ENCODE data around the gene SULT1B1. TPM values are rescaled to one million over a fixed set of nuclear protein-coding genes. Genes with fewer than 3 reads are reported as not detected.

Gene SULT1B1
- total RNA-seq, 2 donors from 2014 or later, result 1.8 to 4.0 TPM

- intact Hi-C loops (cut with DNase I), result no loop called here
- Histone ChIP-seq H3K4me3 (no peak overlapping the region), H3K36me3 (replicated peaks in 1 of 2; ENCODE audit: insufficient read depth in 1 of 2, low read depth in 2 of 2) (no peaks in the 10 kb centered on the region), H3K4me1 (no peaks in the 10 kb centered on the region), H3K27ac (no peak overlapping the region), H3K27me3 (no peaks in the 10 kb centered on the region), H3K9me3 (no peaks in the 10 kb centered on the region)
- DNase-seq (no peak), ATAC-seq (no peak)
- WGBS, 2 donors, result 79 to 84% methylated on average over 4 of the region's 4 CpGs
- TF ChIP-seq POLR2A (IDR thresholded peaks at IDR 0.05) (no peak), CTCF (IDR thresholded peaks at IDR 0.05) (no peak)
Measured at GRCh38 chr4:69701696-69702095, 58.7 kb downstream of the SULT1B1 start.

GRCh38 chr4:69697536-69698242, 62.7 kb downstream of the SULT1B1 start:
- intact Hi-C loops (cut with DNase I), result loop anchor here (5.0 to 10.0 kb wide), 2 partner anchors 185 to 807 kb away; no protein-coding TSS in a partner anchor
- TF ChIP-seq CTCF (IDR thresholded peaks at IDR 0.05), result no peak
- no peak for TF ChIP-seq POLR2A (IDR thresholded peaks at IDR 0.05)
- H3K27ac ChIP-seq, result no peak overlapping the region
- no peaks in the 10 kb centered on the region for H3K4me1 ChIP-seq
- H3K27me3 ChIP-seq, result no peaks in the 10 kb centered on the region
- WGBS, 2 donors, result 79 to 84% methylated on average over 1 of the region's 1 CpG
- ATAC-seq (no peak), DNase-seq (no peak)
- H3K9me3 ChIP-seq, result no peaks in the 10 kb centered on the region
- no peaks in the 10 kb centered on the region for H3K36me3 ChIP-seq (replicated peaks in 1 of 2; ENCODE audit: insufficient read depth in 1 of 2, low read depth in 2 of 2)
- no peak overlapping the region for H3K4me3 ChIP-seq

- Histone ChIP-seq H3K9me3 (no peaks in the 10 kb centered on the region), H3K27me3 (no peaks in the 10 kb centered on the region), H3K36me3 (replicated peaks in 1 of 2; ENCODE audit: insufficient read depth in 1 of 2, low read depth in 2 of 2) (no peaks in the 10 kb centered on the region), H3K4me3 (no peak overlapping the region), H3K27ac (no peak overlapping the region), H3K4me1 (no peaks in the 10 kb centered on the region)
- intact Hi-C loops (cut with DNase I), result no loop called here
- DNase-seq (peak in 1 of 4 donors; percentile 13), ATAC-seq (peak; percentile 75)
- WGBS, 2 donors, result 0% methylated on average over 1 of the region's 1 CpG
- TF ChIP-seq POLR2A (IDR thresholded peaks at IDR 0.05), result no peak
- TF ChIP-seq CTCF (IDR thresholded peaks at IDR 0.05), result peak in 6 of 7 experiments; percentile 33 to 84 (median 74)
Measured at GRCh38 chr4:69689599-69689998, 70.8 kb downstream of the SULT1B1 start.

- TF ChIP-seq CTCF (IDR thresholded peaks at IDR 0.05), result no peak
- no peak for TF ChIP-seq POLR2A (IDR thresholded peaks at IDR 0.05)
- no peak overlapping the region for H3K4me3 ChIP-seq
- no peaks in the 10 kb centered on the region for H3K9me3 ChIP-seq
- H3K27me3 ChIP-seq, result no peaks in the 10 kb centered on the region
- ATAC-seq, result no peak
- 56 to 58% methylated on average over 4 of the region's 4 CpGs for WGBS, 2 donors
- DNase-seq, result no peak
- no peaks in the 10 kb centered on the region for H3K4me1 ChIP-seq
- intact Hi-C loops (cut with DNase I), result loop anchor here (5.0 kb wide), 1 partner anchor 197 kb away; no protein-coding TSS in a partner anchor
- H3K27ac ChIP-seq, result no peak overlapping the region
- H3K36me3 ChIP-seq (replicated peaks in 1 of 2; ENCODE audit: insufficient read depth in 1 of 2, low read depth in 2 of 2), result no peaks in the 10 kb centered on the region
Measured at GRCh38 chr4:69684804-69685203, 75.6 kb downstream of the SULT1B1 start.

Other genes starting within 250 kb of the SULT1B1 start
- gene UGT2A2, start 121.0 kb downstream of the SULT1B1 start, total RNA-seq, result not detected
- not detected for gene UGT2A1, start 107.4 kb downstream of the SULT1B1 start, total RNA-seq
- 1 to 10 TPM in 1 of 2 donors, not detected in 1; 1.3 TPM for gene SULT1E1, start 99.5 kb upstream of the SULT1B1 start, total RNA-seq
- gene CSN1S1, start 170.4 kb upstream of the SULT1B1 start, total RNA-seq, result 1 to 10 TPM in 1 of 2 donors, not detected in 1; 2.3 TPM
- not detected for gene CSN2, start 205.1 kb upstream of the SULT1B1 start, total RNA-seq
- gene STATH, start 235.3 kb upstream of the SULT1B1 start, total RNA-seq, result not detected

Data from body of pancreas (tissue), 4 donors.